ENCODE measurements around the gene IL1RAP.

Gene IL1RAP

DNA sequence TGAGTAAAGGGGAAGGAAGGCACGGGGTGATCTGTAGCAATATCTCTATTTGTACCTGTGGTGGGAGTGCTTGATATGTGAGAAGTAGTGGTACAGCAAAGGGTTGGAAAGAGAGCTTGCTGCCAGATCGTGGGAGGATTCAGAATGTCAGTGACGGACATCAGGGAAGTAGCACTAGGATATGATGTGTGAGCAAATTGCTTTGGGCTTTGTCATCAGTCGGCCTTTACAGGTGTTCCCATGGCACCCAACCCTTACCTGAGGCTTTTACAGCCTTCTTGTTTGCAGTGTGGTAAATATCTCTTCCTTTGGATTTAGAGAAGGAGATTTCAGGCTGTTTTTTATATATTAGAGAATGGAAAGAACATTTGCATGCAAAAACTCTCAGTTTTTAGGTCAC, 29.8 kb downstream of the IL1RAP start:
- ATAC-seq: no peak
- TF ChIP-seq, protein P1, sequence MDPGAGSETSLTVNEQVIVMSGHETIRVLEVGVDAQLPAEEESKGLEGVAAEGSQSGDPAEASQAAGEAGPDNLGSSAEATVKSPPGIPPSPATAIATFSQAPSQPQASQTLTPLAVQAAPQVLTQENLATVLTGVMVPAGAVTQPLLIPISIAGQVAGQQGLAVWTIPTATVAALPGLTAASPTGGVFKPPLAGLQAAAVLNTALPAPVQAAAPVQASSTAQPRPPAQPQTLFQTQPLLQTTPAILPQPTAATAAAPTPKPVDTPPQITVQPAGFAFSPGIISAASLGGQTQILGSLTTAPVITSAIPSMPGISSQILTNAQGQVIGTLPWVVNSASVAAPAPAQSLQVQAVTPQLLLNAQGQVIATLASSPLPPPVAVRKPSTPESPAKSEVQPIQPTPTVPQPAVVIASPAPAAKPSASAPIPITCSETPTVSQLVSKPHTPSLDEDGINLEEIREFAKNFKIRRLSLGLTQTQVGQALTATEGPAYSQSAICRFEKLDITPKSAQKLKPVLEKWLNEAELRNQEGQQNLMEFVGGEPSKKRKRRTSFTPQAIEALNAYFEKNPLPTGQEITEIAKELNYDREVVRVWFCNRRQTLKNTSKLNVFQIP (CRISPR knock-in tag; IDR thresholded peaks at IDR 0.05; ENCODE audit: borderline replicate concordance, low read depth): no peak
- TF ChIP-seq, protein P2, sequence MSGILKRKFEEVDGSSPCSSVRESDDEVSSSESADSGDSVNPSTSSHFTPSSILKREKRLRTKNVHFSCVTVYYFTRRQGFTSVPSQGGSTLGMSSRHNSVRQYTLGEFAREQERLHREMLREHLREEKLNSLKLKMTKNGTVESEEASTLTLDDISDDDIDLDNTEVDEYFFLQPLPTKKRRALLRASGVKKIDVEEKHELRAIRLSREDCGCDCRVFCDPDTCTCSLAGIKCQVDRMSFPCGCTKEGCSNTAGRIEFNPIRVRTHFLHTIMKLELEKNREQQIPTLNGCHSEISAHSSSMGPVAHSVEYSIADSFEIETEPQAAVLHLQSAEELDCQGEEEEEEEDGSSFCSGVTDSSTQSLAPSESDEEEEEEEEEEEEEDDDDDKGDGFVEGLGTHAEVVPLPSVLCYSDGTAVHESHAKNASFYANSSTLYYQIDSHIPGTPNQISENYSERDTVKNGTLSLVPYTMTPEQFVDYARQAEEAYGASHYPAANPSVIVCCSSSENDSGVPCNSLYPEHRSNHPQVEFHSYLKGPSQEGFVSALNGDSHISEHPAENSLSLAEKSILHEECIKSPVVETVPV (CRISPR knock-in tag; IDR thresholded peaks at IDR 0.05): no peak
- TF ChIP-seq ARNTL (CRISPR knock-in tag; IDR thresholded peaks at IDR 0.05; ENCODE audit: borderline replicate concordance, low read depth) (no peak), ZFP3 (CRISPR knock-in tag; IDR thresholded peaks at IDR 0.05) (no peak), OSR1 (CRISPR knock-in tag; IDR thresholded peaks at IDR 0.05) (no peak), BACH2 (CRISPR knock-in tag; IDR thresholded peaks at IDR 0.05; ENCODE audit: borderline replicate concordance) (no peak), CSDC2 (CRISPR knock-in tag; IDR thresholded peaks at IDR 0.05) (no peak), TOX (CRISPR knock-in tag; IDR thresholded peaks at IDR 0.05; ENCODE audit: borderline replicate concordance) (no peak), ZNF8 (CRISPR knock-in tag; IDR thresholded peaks at IDR 0.05) (no peak), PPARA (CRISPR knock-in tag; IDR thresholded peaks at IDR 0.05; ENCODE audit: borderline replicate concordance) (no peak), ZNF565 (CRISPR knock-in tag; conservative IDR thresholded peaks at IDR 0.05; ENCODE audit: low read depth) (no peak), ISL1 (CRISPR knock-in tag; IDR thresholded peaks at IDR 0.05) (no peak)
- TF ChIP-seq, protein P3, sequence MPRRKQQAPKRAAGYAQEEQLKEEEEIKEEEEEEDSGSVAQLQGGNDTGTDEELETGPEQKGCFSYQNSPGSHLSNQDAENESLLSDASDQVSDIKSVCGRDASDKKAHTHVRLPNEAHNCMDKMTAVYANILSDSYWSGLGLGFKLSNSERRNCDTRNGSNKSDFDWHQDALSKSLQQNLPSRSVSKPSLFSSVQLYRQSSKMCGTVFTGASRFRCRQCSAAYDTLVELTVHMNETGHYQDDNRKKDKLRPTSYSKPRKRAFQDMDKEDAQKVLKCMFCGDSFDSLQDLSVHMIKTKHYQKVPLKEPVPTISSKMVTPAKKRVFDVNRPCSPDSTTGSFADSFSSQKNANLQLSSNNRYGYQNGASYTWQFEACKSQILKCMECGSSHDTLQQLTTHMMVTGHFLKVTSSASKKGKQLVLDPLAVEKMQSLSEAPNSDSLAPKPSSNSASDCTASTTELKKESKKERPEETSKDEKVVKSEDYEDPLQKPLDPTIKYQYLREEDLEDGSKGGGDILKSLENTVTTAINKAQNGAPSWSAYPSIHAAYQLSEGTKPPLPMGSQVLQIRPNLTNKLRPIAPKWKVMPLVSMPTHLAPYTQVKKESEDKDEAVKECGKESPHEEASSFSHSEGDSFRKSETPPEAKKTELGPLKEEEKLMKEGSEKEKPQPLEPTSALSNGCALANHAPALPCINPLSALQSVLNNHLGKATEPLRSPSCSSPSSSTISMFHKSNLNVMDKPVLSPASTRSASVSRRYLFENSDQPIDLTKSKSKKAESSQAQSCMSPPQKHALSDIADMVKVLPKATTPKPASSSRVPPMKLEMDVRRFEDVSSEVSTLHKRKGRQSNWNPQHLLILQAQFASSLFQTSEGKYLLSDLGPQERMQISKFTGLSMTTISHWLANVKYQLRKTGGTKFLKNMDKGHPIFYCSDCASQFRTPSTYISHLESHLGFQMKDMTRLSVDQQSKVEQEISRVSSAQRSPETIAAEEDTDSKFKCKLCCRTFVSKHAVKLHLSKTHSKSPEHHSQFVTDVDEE (CRISPR knock-in tag; IDR thresholded peaks at IDR 0.05): no peak

DNA sequence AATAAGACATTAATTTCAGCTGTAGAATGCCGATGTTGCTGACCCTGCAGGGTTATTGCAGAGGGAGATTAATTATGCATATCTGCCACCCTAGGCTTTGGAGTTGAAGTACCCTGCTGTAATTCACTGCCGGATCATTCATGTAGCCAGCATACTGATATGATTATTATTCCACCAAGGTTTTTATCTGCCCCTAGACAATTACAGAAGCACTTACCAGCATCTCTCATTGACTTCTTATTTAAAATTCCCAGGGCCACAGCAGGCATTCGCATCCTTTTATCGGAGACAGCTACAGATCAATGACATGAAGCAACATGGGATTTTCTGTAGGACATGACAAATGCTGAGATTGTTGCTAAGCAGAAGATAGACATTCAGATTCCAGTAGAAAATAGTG, 31.3 kb downstream of the IL1RAP start:
- no peak for ATAC-seq
- TF ChIP-seq ZNF70 (CRISPR knock-in tag; IDR thresholded peaks at IDR 0.05) (no peak), TOX (CRISPR knock-in tag; IDR thresholded peaks at IDR 0.05; ENCODE audit: borderline replicate concordance) (no peak), ESRRG (CRISPR knock-in tag; IDR thresholded peaks at IDR 0.05) (no peak), PPARA (CRISPR knock-in tag; IDR thresholded peaks at IDR 0.05; ENCODE audit: borderline replicate concordance) (no peak), BACH2 (CRISPR knock-in tag; IDR thresholded peaks at IDR 0.05; ENCODE audit: borderline replicate concordance) (no peak), ZFP30 (CRISPR knock-in tag; IDR thresholded peaks at IDR 0.05) (no peak)
- TF ChIP-seq, protein P3 (CRISPR knock-in tag; IDR thresholded peaks at IDR 0.05): no peak

DNA sequence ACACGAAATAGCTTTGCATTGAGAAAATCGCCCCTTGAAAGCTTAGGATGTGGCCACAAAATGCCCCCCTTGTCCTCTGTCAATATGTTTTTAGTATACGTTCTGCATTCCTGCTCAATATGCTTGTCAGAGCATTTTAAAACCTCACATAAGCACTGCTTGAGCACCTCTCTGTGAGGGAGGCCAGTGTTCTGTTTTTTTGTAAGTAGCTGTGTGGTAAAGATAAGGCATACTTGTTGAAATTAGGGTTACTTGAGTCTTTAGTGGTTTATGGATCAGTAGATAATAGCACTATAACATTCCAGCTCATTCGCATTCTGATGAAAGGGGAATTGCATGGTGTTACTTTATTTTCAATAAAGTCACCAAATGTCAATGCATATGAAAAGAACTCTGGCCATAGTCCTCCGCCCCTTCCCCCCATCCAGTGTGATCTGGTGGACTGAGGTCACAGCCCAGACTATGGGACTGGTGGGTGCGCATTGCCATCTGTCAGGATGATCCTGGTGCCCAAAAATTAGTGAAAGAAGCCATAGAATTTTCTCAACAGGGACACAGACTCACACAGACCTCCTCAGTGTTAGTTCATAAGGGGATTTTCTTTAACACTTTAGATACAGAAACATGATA, 33.1 kb downstream of the IL1RAP start:
- no peak for ATAC-seq
- TF ChIP-seq ZNF70 (CRISPR knock-in tag; IDR thresholded peaks at IDR 0.05) (no peak), CSDC2 (CRISPR knock-in tag; IDR thresholded peaks at IDR 0.05) (no peak), RARB (CRISPR knock-in tag; IDR thresholded peaks at IDR 0.05) (no peak), ESRRG (CRISPR knock-in tag; IDR thresholded peaks at IDR 0.05) (no peak), TOX (CRISPR knock-in tag; IDR thresholded peaks at IDR 0.05; ENCODE audit: borderline replicate concordance) (no peak), ZC3H10 (CRISPR knock-in tag; IDR thresholded peaks at IDR 0.05) (no peak), PPARA (CRISPR knock-in tag; IDR thresholded peaks at IDR 0.05; ENCODE audit: borderline replicate concordance) (no peak), ARNTL (CRISPR knock-in tag; IDR thresholded peaks at IDR 0.05; ENCODE audit: borderline replicate concordance, low read depth) (no peak), TCF4 (CRISPR knock-in tag; IDR thresholded peaks at IDR 0.05; ENCODE audit: borderline replicate concordance) (no peak), BACH2 (CRISPR knock-in tag; IDR thresholded peaks at IDR 0.05; ENCODE audit: borderline replicate concordance) (no peak)
- TF ChIP-seq, protein P1 (CRISPR knock-in tag; IDR thresholded peaks at IDR 0.05; ENCODE audit: borderline replicate concordance, low read depth): no peak
- TF ChIP-seq, protein P4, sequence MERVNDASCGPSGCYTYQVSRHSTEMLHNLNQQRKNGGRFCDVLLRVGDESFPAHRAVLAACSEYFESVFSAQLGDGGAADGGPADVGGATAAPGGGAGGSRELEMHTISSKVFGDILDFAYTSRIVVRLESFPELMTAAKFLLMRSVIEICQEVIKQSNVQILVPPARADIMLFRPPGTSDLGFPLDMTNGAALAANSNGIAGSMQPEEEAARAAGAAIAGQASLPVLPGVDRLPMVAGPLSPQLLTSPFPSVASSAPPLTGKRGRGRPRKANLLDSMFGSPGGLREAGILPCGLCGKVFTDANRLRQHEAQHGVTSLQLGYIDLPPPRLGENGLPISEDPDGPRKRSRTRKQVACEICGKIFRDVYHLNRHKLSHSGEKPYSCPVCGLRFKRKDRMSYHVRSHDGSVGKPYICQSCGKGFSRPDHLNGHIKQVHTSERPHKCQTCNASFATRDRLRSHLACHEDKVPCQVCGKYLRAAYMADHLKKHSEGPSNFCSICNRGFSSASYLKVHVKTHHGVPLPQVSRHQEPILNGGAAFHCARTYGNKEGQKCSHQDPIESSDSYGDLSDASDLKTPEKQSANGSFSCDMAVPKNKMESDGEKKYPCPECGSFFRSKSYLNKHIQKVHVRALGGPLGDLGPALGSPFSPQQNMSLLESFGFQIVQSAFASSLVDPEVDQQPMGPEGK (CRISPR knock-in tag; IDR thresholded peaks at IDR 0.05; ENCODE audit: borderline replicate concordance): no peak
- TF ChIP-seq, protein P2 (CRISPR knock-in tag; IDR thresholded peaks at IDR 0.05): no peak

Data from SK-N-SH treated with all-trans-retinoic acid at 6 μM for 48 hours (cell line).